ENCODE results near the gene TRAPPC1.

The TRAPPC1 gene

DNA sequence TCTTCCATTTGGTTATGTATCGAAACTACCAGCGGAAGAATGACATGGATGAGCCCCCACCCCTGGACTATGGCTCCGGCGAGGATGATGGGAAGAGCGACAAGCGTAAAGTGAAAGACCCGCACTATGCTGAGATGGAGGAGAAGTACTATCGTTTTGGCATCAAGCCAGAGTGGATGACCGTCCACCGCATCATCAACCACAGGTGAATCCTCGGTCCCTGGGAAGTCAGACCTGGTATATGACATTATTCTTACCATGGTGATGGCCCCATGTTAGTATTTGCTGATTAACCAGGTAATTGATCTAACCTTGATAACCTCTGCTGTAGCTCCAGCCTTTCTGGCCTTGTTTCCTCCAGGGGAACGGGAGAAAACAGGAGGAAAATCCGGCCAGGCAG, 34.7 kb downstream of the TRAPPC1 start:
- DNase-seq: no peak

GRCh38 chr17:7894866-7895265, 36.9 kb downstream of the TRAPPC1 start:
- no peak for DNase-seq

DNA sequence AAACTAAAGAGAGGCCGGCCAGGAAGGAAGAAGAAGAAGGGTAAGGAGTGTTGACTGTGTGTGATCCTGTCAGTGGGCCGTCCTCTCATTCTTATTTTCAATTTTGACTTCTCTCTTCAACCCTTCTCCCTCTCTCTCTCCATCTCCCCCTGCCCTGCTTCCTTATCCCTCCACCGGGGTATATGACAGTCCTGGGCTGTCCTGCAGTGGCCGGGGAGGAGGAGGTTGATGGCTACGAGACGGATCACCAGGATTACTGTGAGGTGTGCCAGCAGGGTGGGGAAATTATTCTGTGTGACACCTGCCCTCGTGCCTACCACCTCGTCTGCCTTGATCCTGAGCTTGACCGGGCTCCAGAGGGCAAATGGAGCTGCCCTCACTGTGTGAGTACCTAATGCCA, 37.5 kb downstream of the TRAPPC1 start:
- no peak for DNase-seq

GRCh38 chr17:7893187-7893880, 38.4 kb downstream of the TRAPPC1 start:
- no peak for DNase-seq

- DNase-seq: peak; percentile 62
Observed at GRCh38 chr17:7889166-7889955, 42.4 kb downstream of the TRAPPC1 start.

DNA sequence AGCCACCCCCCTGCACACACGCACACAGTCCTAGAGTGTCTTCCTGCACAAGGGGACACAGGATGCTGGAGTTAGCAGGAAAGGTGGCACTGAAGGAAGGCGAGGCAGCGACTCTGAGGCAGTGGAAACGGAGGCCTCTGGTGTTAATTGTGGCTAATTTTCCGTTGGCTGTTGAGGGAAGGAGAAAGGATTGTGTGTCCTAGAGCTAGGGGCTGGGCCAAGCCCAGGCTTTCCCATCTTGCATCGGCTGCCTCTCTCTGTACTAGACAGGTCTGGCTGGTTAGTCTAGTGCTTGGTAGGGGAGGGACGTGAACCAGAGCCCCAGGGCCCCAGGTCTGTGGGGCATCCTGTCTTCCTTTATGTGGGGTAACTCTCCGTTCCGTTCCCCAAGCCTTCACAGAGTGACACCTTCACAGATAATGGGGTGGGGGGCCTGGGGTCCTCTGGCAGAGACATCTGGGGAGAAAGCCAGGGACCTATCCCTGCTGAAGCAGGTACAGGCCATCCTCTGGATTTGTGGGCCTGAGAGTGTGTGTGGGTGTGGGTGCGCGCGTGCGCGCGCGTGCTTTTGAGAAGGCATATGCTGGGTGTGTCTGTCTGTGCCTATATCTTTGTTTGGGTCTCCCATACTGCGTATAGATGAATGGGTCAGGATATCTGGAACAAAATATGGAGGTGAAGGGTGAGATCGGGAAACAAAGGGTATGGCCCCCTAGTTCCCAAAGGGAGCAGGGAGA, 43.4 kb downstream of the TRAPPC1 start, which contains the start of gene CHD3:
Gene CHD3 (plus strand): TSS at position 606 of the 737 bp plus-strand sequence. CDS start 212 bp downstream, outside the sequence.
- DNase-seq: peak; percentile 77

GRCh38 chr17:7887482-7888183, 44.1 kb downstream of the TRAPPC1 start:
- DNase-seq: peak; percentile 88

- DNase-seq: no peak
Observed at GRCh38 chr17:7887038-7887481, 44.7 kb downstream of the TRAPPC1 start.

DNA sequence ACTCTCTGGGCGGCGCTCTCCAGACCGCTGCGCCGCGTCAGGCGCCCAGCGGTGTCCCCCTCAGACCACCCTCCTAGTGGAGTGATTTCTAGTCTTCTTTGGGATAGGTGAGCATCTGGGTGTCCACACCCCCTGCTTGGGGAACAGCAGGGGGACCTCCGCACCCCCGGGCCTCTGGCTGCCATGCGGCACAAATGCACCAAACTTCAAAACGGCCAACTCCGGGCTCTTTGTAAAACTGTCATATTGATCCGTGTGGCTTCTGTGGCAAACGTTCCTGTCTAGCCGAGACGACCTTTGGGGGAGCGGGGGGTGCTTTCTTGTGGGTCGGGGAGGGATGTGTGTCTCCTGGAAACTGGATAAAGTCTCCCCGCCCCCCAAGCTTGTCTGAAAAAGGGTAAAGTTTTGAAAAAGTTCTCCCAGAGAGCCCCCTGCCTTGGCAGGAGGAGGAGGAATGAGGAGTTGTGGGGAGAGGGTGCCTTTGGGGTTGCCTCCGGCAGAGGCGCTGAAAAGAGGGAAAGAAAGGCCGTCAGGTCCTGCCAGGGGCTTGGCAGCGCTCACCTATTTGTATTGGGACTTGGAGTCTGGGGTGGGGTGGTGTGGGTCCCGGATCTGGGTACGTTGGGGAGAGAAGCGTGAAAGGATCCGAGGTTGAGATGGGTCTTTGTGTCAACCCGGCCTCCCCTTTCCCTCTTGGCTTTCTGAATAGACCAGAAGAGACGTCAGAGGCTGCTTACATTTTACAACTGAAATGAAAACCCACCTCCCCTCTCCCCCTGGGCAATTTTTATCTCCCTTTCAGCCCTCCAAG, 45.3 kb downstream of the TRAPPC1 start:
- peak; percentile 70 for DNase-seq

DNA sequence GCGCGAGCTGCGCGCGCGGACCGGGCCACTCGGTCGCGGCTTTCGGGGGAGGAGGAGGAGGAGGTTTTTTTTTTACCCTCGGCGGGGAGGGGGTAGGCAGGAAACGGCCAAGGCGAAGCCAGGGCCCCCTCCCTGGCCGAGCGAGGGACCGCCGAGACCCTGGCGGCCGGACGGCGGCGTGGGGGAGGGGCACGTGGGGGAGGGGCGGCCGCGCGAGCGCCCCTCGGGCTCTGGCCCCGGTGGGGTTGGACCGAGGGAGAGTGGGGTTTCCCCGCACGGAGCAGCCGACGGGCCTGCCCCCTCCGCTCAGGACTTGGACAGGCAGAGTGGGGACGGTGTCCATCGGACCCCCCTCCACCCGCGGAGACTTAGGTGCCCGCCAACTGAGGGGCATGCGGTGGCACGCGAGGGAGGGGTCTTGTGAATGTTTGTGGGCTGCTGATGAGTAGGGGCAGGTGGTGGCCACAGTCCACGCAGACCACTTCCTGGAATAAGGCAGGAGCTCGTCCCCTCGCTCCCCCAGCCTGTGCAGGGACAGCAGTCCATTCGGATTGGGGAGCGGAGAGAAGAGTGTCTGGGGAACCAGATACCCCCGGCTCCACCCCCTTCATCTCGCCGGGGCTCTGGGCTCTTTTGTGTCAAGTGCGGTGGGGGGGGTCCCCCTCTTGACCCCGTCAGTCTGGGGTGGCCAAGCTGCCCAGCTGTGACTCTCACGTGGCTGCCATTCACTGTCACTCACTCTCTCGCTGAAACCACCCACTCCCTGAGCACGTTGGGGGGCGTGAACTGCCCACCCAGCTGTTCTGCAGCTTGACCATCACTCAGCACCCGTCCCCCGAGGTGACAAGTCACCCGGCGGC, 46.1 kb downstream of the TRAPPC1 start:
- peak; percentile 67 for DNase-seq

DNA sequence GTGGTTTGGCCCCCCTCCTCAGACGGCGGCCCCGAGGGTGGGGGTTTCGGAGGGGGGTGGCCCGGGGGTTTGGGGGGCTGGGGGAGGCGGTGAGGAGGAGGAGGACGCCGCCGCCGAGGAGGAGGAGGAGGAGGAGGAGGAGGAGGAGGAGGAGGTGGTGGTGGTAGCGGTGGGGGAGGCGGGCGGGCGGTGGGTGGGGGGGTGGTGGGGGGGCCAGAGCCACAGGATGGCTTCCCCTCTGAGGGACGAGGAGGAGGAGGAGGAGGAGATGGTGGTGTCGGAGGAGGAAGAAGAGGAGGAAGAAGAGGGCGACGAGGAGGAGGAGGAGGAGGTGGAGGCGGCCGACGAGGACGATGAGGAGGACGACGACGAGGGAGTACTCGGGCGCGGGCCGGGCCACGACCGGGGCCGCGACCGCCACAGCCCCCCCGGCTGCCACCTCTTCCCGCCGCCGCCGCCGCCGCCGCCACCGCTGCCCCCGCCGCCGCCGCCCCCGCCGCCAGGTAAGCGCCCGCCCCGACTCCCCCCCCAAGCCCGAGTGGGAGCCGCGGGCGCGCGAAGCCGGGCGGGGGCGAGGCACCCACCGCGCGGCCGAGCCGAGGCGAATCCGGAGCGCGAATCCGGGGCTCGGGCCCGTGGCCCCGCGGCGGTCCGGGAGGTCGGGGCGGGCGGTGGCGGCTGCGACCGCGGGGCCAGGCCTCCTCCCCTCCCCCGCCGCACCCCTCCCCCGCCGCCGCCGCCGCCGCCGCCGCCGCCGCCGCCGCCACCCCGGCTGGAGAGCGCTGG, 47.0 kb downstream of the TRAPPC1 start:
- DNase-seq: peak; percentile 50

DNA sequence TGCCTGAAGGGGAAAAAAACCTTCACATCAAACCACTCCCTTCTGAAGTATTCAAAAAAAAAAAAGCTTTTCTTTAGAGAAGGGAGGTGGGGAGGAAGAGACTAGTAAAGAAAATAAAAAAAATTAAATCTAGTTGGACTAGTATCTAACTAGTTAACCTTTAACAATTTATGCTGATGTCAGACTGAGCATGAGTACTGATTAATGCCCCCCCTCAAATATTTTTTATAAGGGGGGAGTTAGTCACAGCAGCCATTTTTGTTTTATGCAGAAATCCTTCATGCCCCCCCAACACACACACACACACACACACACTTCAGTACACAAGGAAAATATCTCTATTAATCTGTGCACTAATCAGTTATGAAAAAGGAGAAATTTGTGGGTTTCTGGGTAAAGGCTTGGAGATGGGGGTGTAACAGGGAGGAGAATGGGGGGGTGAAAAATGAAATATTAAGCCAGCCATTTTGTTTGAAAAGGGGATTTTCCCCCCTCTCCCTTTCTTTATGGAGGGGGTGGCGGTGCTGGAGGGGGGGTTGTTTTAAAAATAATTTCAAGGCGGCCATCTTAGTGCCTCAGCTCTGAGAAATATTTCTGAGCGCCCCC, 47.9 kb downstream of the TRAPPC1 start:
- peak; percentile 35 for DNase-seq

DNA sequence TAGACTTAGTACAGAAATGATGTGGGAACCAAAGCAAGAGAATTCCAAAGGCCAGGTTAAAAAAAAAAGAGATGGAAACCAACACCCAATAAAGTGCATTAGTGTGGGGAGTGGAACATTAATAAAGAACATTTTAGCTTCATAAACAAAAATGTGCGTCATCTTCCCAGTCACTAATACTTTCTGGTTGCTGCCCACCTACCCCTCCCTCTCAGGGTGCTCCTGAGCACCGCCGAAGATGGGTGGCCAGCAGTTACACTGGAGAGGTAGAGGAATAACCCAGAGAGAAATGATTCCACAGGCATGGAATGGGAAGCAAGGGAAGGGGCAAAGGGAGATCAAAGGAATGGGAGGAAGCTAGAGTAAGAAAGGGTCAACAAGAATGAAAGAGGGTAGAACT, 49.1 kb downstream of the TRAPPC1 start:
- DNase-seq: no peak

DNA sequence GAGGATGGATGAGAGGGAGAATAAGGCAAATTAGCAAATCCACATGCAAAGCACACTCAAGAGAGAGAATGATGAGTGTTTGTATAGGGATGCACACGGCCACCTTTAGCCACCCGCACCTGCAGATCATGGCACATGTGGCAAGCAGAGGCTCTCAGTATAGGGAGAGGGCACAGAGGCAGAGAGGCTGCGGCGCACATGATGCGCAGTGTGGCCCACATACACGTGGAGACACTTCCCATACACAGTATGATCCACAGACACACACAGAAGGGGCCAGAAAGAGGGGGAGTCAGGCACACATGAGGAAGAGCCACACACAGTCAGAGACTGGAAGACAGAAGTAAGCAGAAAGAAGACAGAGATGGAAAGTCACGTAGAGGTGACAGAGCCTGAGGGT, 49.7 kb downstream of the TRAPPC1 start:
- DNase-seq: no peak

- no peak for DNase-seq
Observed at GRCh38 chr17:7881276-7882054, 50.3 kb downstream of the TRAPPC1 start.
